HPDE6-E6E7 (cell line): ENCODE data around the gene NFKBIB.

Experiments used
- DNase-seq: peaks from one replicate; pipeline ENCODE4 v3.0.0; 2011; ENCODE audit warnings: missing footprints; ENCODE audit errors: extremely low spot score

NFKBIB gene

GRCh38 chr19:38958301-38958700, 58.5 kb downstream of the NFKBIB start:
- no peak for DNase-seq
